ENCODE results near the gene SLCO2A1.
A peak's percentile ranks its signal among the peaks of the same experiment; 100 is the strongest.

SLCO2A1 gene

DNA sequence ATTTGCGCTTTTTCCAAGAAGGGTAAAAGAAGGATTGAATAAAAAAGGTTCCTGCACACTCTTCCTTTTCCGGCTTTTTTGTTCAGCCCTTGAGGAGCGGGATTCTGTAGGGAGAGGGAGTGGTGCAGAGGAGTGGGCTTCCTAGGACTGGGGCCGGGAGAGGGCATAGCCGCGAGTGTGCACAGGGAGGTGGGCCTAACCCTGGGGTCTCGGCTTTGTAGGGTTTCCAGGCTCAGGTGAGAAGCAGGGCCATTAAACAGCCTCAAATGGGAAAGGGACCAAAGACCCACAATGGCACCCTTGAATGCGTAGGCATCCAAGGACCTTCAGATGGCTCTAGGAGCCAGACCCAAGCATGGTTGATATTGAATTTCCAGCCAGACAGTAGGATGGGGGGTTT is 98.6 kb downstream of the SLCO2A1 start:
- no peak for DNase-seq

DNA sequence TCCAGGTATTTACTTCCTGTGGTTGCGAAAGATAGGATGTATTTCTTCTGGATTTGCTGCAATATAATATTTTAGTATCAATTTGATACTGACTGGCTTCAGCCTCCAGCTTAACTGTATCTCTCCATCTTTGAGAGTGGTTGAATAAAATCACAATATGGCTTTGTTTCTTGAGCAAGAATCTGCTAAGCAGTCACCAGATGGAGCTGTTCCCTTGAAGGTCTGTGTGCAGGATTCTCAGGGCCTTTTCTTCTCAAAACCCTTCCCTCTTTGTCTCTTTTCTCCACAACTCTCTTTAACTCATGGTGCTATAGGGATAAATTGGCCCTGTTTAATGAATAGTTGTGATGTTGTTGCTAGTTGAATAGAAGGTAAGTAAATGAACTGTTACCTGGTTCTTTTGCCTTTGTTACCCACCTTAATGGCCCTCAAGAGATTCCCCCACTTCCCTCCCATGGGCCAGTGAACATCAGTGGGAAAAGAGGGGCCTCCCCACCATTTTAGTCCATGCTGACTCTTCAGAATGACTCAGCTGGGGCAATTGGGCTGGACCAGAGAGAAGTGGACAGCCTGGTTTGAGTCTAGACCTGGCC is 99.3 kb downstream of the SLCO2A1 start:
- peak in 1 of 14 donors; percentile 13 for DNase-seq

DNA sequence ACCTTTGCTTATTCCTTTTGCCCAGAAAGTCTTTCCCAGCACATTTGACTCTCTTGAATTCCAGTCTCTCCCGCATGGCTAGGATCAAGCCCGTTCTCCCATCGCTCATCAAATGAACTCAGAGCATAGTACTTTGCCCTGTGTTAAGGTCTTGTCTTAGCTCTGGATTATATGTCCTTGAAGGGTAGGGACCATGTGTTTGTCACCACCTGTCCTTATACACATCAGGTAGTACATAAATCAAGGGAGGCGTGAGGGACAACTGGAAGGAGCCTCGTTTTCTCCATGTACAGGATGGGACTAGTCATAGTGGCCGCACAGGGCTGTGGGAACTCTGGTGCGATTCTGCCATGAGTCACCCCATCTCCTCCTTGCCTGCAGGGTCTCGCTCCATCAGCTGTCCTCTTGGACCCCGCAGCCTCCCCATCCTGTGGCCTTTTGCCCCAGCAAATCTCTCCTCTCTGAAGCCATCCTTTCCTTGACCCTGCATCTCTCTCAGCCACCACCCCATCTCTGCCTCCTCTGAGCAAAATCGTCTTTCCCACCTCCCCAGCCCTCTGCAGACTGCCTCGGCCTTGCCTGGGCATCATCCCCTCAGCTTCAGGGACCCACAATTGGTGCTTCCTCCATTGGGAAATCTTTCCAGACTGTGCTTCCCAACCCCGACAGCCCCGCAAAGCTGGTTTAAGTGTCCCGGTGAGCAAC is 100.7 kb downstream of the SLCO2A1 start:
- no peak for DNase-seq

DNA sequence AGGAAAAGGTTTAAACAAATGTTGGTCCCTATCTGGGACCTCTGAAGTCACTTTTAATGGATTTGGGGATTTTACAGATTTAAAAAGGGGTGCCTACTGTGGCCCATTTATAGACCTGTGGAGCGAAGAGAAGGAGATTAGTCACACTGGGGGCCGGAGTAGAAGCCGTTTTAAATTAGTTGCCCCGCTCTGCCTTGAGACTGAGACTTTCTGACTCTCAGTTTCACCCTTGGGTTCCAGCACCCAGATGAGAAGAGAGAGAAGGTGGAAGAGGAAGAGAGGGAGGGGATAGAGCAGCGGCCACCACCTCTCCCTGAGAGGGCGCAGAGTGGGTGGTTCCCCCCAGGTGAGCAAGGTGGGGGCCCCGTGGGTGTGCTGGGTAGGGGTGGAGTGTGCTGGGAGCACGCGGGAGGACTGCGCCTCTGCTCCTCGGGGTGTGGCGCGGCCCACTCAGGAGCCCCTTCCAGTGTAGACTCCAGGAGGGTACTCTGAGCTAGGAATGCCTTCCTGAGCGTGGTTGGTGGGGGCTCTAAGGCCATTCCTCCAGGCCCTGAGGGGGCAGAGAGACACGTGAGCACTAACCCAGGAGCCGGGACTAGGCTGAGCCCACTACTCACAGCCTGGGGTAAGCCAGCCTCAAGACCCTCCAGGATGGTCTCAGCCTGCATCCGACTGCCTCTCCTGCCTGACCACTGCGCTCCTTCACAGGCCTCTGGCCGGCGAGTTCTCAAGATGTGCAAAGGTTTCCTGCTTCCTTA is 101.4 kb downstream of the SLCO2A1 start:
- no peak for DNase-seq

DNA sequence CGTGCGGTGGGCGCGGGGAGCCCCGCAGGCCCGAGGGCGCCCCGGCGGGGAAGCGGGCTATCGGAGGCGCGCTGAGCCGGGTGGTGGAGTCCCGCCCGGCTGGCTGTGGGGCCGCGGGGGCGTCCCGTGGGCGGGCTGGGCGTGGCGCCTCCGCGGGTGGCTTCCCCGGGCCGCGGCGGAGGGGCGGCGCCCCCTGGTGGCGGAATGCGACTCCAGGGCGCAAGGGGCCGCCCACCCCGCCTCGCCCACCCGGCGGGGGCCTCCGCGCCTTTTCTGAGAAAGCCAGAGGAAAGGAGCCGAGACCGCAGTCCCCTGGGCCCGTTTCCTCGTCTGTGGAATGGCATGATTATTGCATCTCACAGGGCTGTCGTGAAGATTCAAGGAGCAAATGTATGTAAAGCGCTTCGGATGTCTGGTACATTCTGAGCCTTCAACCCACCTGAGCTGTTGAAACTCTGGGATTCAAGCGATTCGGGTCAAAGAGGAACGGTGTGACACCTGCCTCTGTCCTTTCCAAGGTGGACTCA is 102.1 kb downstream of the SLCO2A1 start:
- DNase-seq: peak in 7 of 14 donors; percentile 10 to 67 (median 26)

DNA sequence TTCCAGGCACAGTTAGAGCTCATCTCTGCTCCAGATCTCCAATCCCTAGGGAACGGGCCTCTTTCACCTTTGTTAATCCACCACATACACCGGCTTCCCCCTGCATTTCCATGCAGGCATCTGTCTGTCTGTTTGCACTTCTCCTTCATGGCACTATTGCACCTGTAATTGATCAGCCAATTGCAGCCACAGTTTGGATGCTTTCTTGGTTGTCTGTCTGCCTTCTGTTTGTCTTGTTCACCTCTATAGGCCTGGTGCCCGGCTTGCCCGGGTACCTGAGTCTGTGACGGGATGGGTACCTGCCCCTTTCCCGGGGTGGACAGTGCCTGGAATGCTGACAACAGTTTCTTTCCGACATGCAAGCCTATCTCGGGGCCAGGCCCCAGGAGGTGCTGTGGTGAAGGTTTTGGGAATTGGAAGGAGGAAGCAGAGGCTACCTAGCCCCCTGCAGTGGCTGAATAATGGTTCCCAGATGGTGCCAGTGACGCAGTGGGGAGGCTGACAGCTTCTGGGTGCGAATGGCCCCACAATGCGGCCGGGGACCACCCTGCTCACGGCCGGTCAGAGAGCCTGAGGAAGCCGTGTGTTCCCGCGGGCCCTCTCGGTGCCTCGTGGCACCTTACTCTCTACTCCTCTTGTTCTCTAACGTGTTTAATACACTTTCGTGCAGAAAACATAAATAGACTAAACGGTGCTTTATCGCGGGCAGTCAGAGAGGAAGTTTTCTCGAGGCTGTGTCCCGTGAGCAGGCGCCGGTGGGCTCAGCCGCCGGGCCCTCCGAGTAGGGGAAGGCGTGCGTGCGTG is 102.8 kb downstream of the SLCO2A1 start:
- peak in 1 of 14 donors; percentile 35 for DNase-seq

DNA sequence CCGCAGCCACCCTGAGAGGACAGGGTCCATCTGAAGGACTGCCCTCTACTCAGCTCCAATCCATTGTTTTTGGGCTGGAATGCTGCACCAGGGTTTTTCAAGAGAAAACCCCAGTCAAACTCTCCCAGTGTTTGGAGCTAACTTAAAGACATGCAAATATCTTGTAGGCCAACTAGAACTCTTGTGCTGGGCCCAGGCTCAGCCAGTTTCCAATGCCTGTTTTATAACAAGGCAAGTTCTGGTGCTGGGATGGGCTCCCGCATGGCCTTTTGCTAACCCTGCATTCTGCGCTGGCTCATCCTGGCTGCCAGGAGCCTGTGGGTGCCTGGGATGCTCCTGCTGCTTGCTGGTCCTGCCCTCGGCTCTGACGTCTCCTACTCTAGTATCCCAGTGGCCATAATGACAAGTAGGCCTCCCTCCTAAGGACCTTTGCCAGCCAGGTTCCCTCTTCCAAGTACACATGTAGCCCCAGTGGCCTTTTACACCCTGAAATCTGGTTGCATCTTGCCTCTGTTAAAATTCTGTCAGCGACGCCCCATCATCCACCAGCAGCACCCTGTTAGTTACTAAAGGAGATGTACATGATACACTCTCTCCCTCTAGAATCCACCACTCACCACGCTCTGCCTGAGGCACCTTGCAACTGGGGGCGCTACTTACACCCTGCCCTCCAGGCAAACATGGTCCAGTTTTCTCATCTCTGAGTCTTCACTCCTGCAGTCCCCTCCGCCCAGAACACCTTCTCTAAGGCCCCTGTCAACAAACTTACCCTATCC is 103.6 kb downstream of the SLCO2A1 start:
- DNase-seq: no peak

DNA sequence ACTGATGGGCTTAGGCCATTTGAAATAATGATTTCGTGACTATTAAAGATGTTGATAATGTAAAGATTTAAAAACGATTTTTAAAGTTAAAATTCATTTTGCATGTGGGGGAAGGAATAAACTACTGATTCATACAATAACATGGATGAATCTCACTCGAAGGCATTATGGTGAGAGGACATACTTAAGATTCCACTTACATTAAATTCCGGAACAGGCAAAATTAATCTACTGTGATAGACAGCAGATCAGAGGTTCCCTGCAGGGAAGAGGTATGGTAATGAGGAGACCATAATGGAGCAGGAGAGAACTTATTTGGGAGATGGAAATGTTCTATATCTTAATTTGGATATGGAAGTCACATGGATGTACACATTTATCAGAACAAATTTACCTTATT is 105.7 kb downstream of the SLCO2A1 start:
- DNase-seq: no peak

DNA sequence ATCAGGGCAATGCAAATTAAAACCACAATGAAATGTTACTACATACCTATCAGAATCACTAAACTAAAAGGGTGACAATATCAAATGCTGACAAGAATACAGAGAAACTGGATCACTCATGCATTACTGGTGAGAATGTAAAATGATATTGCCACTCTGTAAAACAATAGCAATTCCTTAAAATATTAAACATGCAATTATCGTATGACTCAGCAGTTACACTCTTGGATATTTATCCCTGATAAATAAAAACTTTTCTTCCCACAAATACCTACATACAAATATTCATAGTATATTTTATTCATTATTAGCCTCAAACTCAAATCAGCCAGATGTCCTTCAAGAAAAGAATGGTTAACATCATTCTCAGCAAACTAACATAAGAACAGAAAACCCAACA is 108.1 kb downstream of the SLCO2A1 start:
- no peak for DNase-seq

DNA sequence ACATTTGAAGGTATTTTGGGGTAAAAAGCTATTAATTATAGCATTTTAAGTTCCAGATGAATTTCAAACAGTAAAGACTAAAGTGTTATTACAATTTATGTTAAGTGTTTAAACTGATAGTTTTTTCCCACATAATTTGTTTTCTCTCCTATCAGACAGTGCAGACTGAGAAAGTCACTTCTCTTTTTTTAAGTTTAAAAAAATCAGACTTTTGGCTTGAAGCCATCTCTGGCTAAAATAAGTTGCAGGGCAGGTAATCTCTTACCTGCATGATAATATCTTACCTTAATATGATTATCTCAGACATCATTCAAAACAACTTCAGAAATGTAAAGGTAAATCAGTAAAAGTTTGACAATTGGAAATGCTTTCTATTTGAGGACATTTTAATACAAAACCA is 112.6 kb downstream of the SLCO2A1 start:
- no peak for DNase-seq

DNA sequence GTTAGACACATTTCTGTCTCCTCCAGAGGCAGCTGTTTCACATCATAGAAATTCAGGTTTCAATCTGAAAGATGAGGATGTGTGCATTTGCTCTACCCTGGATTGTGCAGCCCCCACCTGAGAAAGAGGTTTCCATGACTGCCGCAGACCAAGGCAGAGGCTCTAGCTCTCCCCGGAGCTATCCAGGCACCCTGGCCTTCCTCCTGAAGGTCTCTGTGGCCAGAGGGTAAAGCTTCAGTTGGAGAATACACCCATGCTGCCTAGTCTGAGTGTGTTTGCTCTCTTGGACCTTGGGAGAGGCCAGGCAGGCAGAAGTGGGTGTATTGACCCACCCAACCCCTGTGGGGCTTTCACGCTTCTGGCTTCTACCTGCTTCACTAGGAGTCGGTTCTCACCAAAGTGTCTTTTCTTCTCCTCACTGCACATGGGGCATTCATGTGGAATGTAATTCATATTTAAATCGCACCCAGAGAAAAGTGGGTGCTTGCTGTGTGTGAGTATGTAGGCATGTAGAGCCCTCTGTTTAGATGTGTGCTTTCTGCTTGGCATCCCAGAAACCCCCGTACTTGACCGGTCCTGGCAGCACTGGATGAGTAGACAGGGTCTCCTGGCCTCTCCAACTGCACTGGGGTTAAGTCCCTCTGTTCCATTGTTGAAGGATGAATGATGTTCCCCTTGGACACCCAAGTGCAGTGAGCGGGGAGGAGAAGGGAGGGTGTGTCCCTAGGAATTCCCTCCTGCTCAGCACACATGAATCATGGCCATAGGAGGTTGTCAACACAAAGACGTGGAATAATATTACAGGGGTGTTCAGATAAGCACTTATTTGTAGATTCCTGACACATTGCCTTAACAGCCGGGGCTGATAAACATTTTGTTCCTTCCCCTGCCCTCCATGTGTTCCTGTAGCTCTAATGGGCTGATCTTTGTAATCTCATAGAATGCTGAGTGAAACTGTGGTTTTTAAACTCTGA is 113.8 kb downstream of the SLCO2A1 start:
- no peak for DNase-seq

DNA sequence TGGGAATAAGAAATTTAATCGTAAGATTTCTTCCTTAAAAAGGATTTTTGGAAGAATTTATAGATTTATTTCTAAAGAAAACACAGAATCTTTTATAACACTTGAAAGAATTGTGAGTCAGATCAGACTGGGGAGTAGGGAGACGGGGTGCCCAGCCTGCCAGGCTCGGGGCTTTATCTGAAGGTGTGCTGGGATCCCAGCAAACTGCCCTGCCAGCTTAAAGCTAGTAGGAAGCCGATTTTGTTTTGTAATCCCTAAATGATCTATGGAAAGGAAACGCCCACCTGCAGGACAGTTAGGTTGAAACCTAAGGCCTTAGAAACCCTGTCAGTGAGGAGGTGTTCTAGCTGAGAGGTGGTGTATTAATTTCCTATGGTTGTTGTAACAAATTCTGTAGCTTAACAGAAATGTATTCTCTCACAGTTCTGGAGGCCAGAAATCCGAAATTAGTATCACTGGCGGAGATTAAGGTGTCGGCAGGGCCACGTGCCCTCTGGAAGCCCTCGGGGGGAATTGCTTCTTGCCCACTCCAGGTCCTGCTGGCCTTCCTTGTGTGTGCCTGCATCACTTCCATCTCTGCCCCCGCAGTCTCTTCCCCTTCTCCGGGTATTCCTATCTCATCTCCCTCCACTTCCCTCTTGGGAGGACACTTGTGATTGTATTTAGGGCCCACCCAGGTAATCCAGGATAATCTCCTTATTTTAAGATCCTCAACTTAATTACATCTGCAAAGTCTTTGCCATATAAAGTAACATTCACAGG is 114.7 kb downstream of the SLCO2A1 start:
- no peak for DNase-seq

DNA sequence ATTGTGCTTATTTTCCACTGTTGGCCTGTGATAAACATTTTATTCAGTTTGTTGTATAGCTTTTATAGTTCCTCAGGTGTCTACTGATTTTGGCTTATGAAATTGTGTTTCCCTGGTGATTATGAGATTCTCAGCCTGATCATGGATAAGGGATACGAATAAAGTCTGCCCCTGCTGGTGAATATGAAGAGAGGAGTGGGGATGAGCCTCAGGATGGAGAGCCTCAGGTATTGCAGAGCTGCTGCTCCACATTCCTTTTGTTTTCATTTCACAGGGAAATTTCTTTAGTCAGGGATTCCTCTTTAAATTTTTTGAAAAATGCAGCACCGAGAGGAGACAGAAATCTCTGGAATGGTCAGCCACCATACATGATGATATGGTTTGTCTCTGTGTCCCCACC is 119.3 kb downstream of the SLCO2A1 start:
- no peak for DNase-seq

DNA sequence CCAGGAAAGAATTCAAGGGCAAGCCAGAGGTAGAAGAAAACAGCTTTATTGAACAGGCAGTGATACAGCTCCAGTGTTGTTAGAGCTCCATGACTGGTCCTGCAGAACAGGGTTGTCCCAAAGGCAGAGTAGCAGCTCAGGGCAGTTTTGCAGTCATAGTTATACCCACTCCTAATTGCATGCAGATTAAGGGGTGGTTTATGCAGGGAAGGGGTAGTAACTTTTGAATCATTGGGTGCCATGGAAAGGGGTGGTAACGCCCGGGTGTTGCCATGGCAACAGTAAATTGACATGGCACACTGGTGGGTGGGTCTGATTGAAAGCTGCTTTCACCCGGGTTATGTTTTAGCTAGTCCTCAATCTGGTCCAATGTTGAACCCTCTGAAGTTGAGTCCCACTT is 124.3 kb downstream of the SLCO2A1 start:
- no peak for DNase-seq

DNA sequence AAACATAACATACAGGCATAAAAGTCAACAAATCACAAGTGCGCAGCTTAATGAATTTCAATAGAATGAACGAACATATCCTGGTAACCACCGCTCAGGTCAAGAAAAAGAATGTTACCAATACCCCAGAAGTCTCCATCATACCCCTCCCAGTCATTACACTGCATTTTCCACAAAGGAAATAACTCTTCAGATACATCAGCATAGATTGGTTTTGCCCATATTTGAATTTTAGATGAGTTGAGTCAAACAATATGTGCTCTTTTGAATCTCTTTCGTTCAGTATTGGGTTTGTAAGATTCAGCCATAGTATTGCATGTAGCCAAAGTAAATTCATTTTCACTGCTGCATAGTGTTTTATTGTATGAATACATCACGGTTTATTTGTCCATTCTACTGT is 127.9 kb downstream of the SLCO2A1 start:
- no peak for DNase-seq

DNA sequence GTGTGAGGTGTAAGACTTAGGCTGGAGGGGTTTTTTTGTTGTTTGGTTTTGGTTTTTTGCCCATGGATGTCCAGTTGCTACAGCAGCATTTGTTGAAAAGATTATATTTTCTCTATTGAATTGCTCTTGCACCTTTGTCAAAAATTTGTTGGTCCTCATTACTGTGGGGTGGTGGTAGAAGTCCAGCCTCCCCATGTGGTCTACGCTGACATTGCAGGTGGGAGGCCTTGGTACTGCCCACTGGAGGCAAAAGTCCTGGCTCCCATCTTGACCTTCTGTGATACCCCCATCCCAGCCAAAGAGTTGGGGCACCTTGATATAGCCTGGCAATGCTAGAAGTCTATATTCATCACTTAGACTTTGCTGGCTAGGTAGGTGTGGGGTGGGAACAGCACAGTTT is 128.6 kb downstream of the SLCO2A1 start:
- DNase-seq: no peak

DNA sequence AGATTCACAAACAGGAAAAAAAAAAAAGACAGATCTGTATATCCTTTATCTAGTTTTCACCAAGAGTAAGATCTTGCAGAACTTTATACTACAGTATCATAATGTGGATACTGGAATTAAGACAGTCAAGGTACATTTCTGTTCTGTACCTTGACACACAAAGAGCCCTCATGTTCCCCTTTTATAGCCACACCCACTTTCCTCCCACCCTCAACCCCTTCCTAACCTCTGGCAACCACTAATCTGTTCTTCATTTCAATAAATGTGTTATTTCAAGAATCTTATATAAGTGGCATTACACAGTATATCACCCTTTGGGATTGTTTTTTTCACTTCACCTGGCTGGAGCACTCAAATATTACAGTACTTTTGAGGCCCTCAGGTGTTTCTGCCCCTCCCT is 130.4 kb downstream of the SLCO2A1 start:
- no peak for DNase-seq

DNA sequence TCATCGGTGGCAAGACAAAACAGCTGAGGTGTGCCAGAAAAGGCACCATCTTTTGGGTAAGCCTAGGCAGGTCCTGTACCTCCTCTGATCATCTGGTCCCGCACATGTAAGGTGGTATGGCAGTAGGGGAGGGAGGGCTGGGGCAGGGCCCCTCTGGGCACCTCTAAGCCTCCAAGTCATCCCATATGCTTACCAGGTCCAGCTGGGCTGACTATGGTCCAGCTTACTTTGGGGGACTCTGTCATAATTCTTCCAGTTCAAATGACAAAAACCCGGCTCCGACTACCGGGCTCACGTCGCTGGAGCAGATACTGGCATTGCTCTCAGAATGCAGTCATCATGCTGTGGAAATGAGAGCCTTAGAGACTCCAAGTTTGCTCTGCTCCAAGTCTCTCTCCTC is 132.2 kb downstream of the SLCO2A1 start:
- no peak for DNase-seq

DNA sequence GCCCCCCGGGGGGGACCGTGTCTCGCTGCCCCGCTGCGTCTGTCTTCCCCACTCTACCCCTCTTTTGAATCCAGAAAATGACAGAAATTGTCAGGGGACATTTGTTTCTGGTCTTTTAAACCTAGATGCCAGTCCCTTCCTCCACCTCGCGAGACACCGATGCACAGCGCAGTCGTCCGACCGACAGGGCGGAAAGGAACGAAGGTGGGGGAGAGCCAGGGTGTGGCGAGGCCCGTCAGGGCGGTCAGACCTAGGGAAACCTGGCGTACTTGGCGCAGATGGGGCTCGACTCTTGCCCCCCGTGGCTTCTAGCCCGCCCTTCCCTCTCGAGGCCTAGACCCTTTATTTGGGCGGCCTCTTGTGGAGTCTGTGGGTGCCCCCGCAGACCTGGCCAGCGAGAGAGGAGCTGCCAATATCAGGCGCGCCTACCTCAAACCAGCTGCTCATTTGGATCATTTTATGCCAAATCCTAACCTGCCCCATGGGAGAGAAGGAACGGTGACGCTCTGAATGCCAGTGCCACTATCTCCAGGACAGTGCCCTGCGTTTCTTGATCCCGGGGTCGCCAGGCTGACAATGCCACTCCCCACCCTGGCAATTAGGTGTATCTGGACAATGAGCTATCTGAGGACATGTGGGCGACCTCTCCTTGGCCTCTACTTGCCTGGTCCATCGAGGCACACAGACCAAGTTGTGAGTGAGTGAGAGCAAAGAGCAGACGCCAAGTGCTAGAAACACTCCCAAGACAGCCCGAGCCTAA is 133.5 kb downstream of the SLCO2A1 start:
- peak in 1 of 14 donors; percentile 61 for DNase-seq

Data from C1 segment of cervical spinal cord (tissue), 14 donors.